Smooth muscle cell (in vitro differentiated cells): Measurements from ENCODE around the gene SMYD3. TPM values are rescaled to one million over a fixed set of nuclear protein-coding genes. Genes with fewer than 3 reads are reported as not detected.

Experiments used
- DNase-seq: peaks from one replicate; lab custom pipeline; 2025; ENCODE audit not compliant: unreplicated experiment; lab: John Stamatoyannopoulos, UW
- H2AFZ ChIP-seq: fragments of 200-600 bp; sonication (generic); 2 replicates; pipeline ENCODE4 v1.6.0; 2016; ENCODE audit warnings: antibody characterized with exemption, low read depth, mild to moderate bottlenecking
- H3F3A ChIP-seq: fragments of 200-600 bp; sonication (generic); 2 replicates; pipeline ENCODE4 v1.6.0; 2017; ENCODE audit warnings: antibody characterized with exemption, low read depth
- H3K27ac ChIP-seq: fragments of 200-600 bp; sonication (generic); 2 replicates; pipeline ENCODE4 v1.5.1; 2016; ENCODE audit warnings: low read depth, mild to moderate bottlenecking
- H3K27me3 ChIP-seq: fragments of 200-600 bp; sonication (generic); 2 replicates; pipeline ENCODE4 v1.6.1; 2016; ENCODE audit warnings: low read depth, mild to moderate bottlenecking
- H3K36me3 ChIP-seq: fragments of 200-600 bp; sonication (generic); 2 replicates; pipeline ENCODE4 v1.5.1; 2016; ENCODE audit warnings: low read depth
- H3K4me1 ChIP-seq: fragments of 200-600 bp; sonication (generic); 2 replicates; pipeline ENCODE4 v1.5.1; 2016; ENCODE audit warnings: low read depth
- H3K4me2 ChIP-seq: fragments of 200-600 bp; sonication (generic); 2 replicates; pipeline ENCODE4 v1.6.0; 2016; ENCODE audit warnings: mild to moderate bottlenecking
- H3K4me3 ChIP-seq: fragments of 200-600 bp; sonication (generic); 2 replicates; pipeline ENCODE4 v1.5.1; 2016; ENCODE audit warnings: mild to moderate bottlenecking
- H3K79me2 ChIP-seq: fragments of 200-600 bp; sonication (generic); 2 replicates; pipeline ENCODE4 v1.6.0; 2016; ENCODE audit warnings: low read depth, mild to moderate bottlenecking
- H3K9ac ChIP-seq: fragments of 200-600 bp; sonication (generic); 2 replicates; pipeline ENCODE4 v1.6.0; 2016; ENCODE audit warnings: low read depth
- H3K9me3 ChIP-seq: fragments of 200-600 bp; sonication (generic); replicated peaks from 2 replicates; pipeline ENCODE4 v1.5.1; 2016; ENCODE audit warnings: low read depth
- H4K20me1 ChIP-seq: fragments of 200-600 bp; sonication (generic); 2 replicates; pipeline ENCODE4 v1.6.0; 2016; ENCODE audit warnings: low read depth
- CTCF ChIP-seq: fragments of 200-600 bp; sonication (generic); IDR thresholded peaks from 2 replicates; pipeline ENCODE4 v1.5.1; 2017; ENCODE audit warnings: borderline replicate concordance, mild to moderate bottlenecking, antibody characterized with exemption; ENCODE audit not compliant: insufficient read depth, poor library complexity, severe bottlenecking
- WGBS: methylation state at CpG from one replicate; pipeline ENCODE4 v1.1.7; 2016; ENCODE audit warnings: low lambda C conversion rate; 5-methylcytosine and 5-hydroxymethylcytosine counted together
- polyA plus RNA-seq: library from polyadenylated mRNA; unstranded; fragments of >200 nt; fragmentation: Nextera tagmentation; extraction: Ambion mirVana; gene quantifications from 2 replicates; pipeline ENCODE4 v1.2.1, GENCODE V29; 2016
- total RNA-seq: library from RNA; depleted of rRNA; stranded (reverse); fragments of >200 nt; gene quantifications from 2 replicates; pipeline ENCODE4 v1.2.3, GENCODE V29; 2014

The SMYD3 gene
- total and polyA plus RNA-seq, 2 experiments from 2014 or later = 162 to 301 TPM

GRCh38 chr1:245718123-245718522 is 789.0 kb downstream of the SMYD3 start:
- no peak overlapping the region for H3K27ac ChIP-seq
- 86% methylated on average over 3 of the region's 3 CpGs for WGBS

DNA sequence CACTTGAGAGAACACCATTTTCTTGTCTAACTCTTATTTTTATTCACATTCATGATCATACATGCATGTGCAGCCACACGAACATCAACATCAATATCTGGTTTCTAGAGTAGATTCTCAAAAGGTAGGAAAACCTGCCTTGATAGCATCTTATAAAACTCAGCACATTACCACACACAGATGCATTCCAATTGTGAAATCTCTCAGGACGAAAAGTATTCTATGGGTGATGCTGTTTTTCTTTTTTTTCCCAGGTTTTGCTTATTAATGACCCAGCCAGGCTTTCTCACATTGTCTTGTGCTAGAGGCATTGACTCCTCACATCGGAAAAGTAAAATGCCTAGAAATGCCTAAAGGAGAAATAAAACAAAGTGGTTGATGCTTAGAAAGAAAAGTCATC is 789.5 kb downstream of the SMYD3 start:
- no peak overlapping the region for H3K9ac ChIP-seq
- TF ChIP-seq CTCF = no peak
- no peak overlapping the region for H2AFZ ChIP-seq
- no peak overlapping the region for H3K27ac ChIP-seq
- peaks cover 9% of the 10 kb centered on the region for H4K20me1 ChIP-seq
- no peaks in the 10 kb centered on the region for H3K79me2 ChIP-seq
- H3K4me3 ChIP-seq = no peak overlapping the region
- no peak overlapping the region for H3K4me2 ChIP-seq
- H3K36me3 ChIP-seq = no peaks in the 10 kb centered on the region
- no peak for DNase-seq
- H3F3A ChIP-seq = peaks cover 15% of the 10 kb centered on the region
- H3K27me3 ChIP-seq = no peaks in the 10 kb centered on the region
- no peaks in the 10 kb centered on the region for H3K9me3 ChIP-seq
- H3K4me1 ChIP-seq = no peaks in the 10 kb centered on the region
- 94% methylated on average over 3 of the region's 3 CpGs for WGBS

More at GRCh38 chr1:245718123-245718522, 789.0 kb downstream of the SMYD3 start:
- peaks cover 9% of the 10 kb centered on the region for H4K20me1 ChIP-seq
- H3K4me1 ChIP-seq = no peaks in the 10 kb centered on the region
- H3K9me3 ChIP-seq = no peaks in the 10 kb centered on the region
- DNase-seq = no peak
- peaks cover 15% of the 10 kb centered on the region for H3F3A ChIP-seq
- H2AFZ ChIP-seq = no peak overlapping the region
- H3K4me2 ChIP-seq = no peak overlapping the region
- H3K36me3 ChIP-seq = no peaks in the 10 kb centered on the region
- H3K79me2 ChIP-seq = no peaks in the 10 kb centered on the region
- no peak overlapping the region for H3K9ac ChIP-seq
- H3K27me3 ChIP-seq = no peaks in the 10 kb centered on the region
- H3K4me3 ChIP-seq = no peak overlapping the region
- TF ChIP-seq CTCF = no peak

DNA sequence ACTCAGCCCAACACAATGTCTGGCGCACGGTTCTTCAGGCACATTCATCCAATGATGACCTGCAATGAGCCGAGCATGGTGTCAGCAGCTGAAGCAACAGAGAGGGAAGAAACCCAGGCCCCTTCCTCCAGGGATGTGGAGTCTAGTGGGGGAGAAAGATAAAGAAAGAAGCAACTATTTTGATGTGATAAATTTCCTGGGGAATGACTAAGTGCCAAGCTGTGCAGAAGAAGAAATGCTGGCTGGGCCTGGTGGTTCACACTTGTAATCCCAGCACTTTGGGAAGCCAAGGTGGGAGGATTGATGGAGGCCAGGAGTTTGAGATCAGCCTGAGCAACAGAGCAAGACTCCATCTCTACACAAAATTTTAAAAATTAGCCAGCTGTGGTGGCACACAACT is 790.5 kb downstream of the SMYD3 start:
- Histone ChIP-seq H2AFZ (no peak overlapping the region), H3K27ac (peak overlapping the region; percentile 85), H3K4me3 (no peak overlapping the region), H4K20me1 (peaks cover 9% of the 10 kb centered on the region), H3K79me2 (no peaks in the 10 kb centered on the region), H3K36me3 (no peaks in the 10 kb centered on the region), H3K9me3 (no peaks in the 10 kb centered on the region), H3K9ac (peak overlapping the region; percentile 32), H3F3A (peaks cover 15% of the 10 kb centered on the region), H3K27me3 (no peaks in the 10 kb centered on the region), H3K4me1 (no peaks in the 10 kb centered on the region), H3K4me2 (peak overlapping the region; percentile 66)
- no peak for TF ChIP-seq CTCF
- WGBS = 58% methylated on average over 3 of the region's 3 CpGs
- no peak for DNase-seq

- no peaks in the 10 kb centered on the region for H3K9me3 ChIP-seq
- peak overlapping the region; percentile 85 for H3K27ac ChIP-seq
- peak overlapping the region; percentile 66 for H3K4me2 ChIP-seq
- DNase-seq = no peak
- no peaks in the 10 kb centered on the region for H3K27me3 ChIP-seq
- no peaks in the 10 kb centered on the region for H3K36me3 ChIP-seq
- peaks cover 9% of the 10 kb centered on the region for H4K20me1 ChIP-seq
- 9% methylated on average over 1 of the region's 1 CpG for WGBS
- no peak overlapping the region for H3K4me3 ChIP-seq
- TF ChIP-seq CTCF = no peak
- no peaks in the 10 kb centered on the region for H3K4me1 ChIP-seq
- no peak overlapping the region for H2AFZ ChIP-seq
- peaks cover 15% of the 10 kb centered on the region for H3F3A ChIP-seq
- H3K9ac ChIP-seq = peak overlapping the region; percentile 18
- no peaks in the 10 kb centered on the region for H3K79me2 ChIP-seq
These were observed 791.1 kb downstream of the SMYD3 start for GRCh38 chr1:245715970-245716369.
